Effector memory CD4-positive, alpha-beta T cell (primary cell): Measurements from ENCODE around the gene LIMS2.
A peak's percentile ranks its signal among the peaks of the same experiment; 100 is the strongest.

Experiments
- DNase-seq, 3 donors: peaks; one replicate each; pipeline ENCODE4 v3.0.0-alpha.2; 2020
- H3K27ac ChIP-seq: 2 replicates; pipeline ENCODE4 v1.7.0; 2013; ENCODE audit warnings: mild to moderate bottlenecking, low read length, moderate library complexity; ENCODE audit not compliant: insufficient read depth, poor library complexity, severe bottlenecking
- H3K27me3 ChIP-seq: replicated peaks from 2 replicates; pipeline ENCODE4 v1.7.0; 2013; ENCODE audit warnings: mild to moderate bottlenecking, low read length; ENCODE audit not compliant: insufficient read depth, control insufficient read depth, poor library complexity, severe bottlenecking
- H3K36me3 ChIP-seq: 2 replicates; pipeline ENCODE4 v1.7.0; 2013; ENCODE audit warnings: mild to moderate bottlenecking, low read length, moderate library complexity; ENCODE audit not compliant: control insufficient read depth, insufficient read depth
- H3K4me1 ChIP-seq: 2 replicates; pipeline ENCODE4 v1.7.0; 2013; ENCODE audit warnings: low read length, mild to moderate bottlenecking; ENCODE audit not compliant: control insufficient read depth, insufficient read depth, poor library complexity, severe bottlenecking
- H3K4me3 ChIP-seq: 2 replicates; pipeline ENCODE4 v1.7.0; 2013; ENCODE audit warnings: low read length, low read depth, mild to moderate bottlenecking; ENCODE audit not compliant: insufficient read depth, poor library complexity, severe bottlenecking
- H3K9me3 ChIP-seq: 2 replicates; pipeline ENCODE4 v1.7.0; 2013; ENCODE audit warnings: mild to moderate bottlenecking, low read length, moderate library complexity; ENCODE audit not compliant: control insufficient read depth
- total RNA-seq, 3 donors: gene quantifications; one replicate each; lab custom pipeline; 2026; lab: John Stamatoyannopoulos, UW

The LIMS2 gene
- total RNA-seq, result 0.70 to 2.4 (median 1.7) reads per million in 3 donors

- Histone ChIP-seq H3K27me3 (peaks cover 19% of the 10 kb centered on the region), H3K4me3 (peak within 1 kb of the TSS; percentile 39), H3K36me3 (no peaks in the 10 kb centered on the region), H3K4me1 (peaks cover 6% of the 10 kb centered on the region), H3K27ac (no peak within 1 kb of the TSS), H3K9me3 (no peaks in the 10 kb centered on the region)
- no peak for DNase-seq
These were observed at the start of gene LIMS2 for GRCh38 chr2:127675331-127676261. TSS of gene LIMS2 (minus strand) at chr2:127675530. CDS start at chr2:127675024, 506 bp downstream.

GRCh38 chr2:127722807-127723206 is 47.5 kb upstream of the LIMS2 start:
- no peak for DNase-seq
- Histone ChIP-seq H3K27me3 (no peaks in the 10 kb centered on the region), H3K27ac (no peak overlapping the region), H3K4me3 (no peak overlapping the region), H3K4me1 (no peaks in the 10 kb centered on the region), H3K36me3 (peaks cover 50% of the 10 kb centered on the region), H3K9me3 (no peaks in the 10 kb centered on the region)

- no peak overlapping the region for H3K27ac ChIP-seq
- H3K36me3 ChIP-seq, result peaks cover 51% of the 10 kb centered on the region
- H3K4me1 ChIP-seq, result no peaks in the 10 kb centered on the region
- no peak overlapping the region for H3K4me3 ChIP-seq
- H3K9me3 ChIP-seq, result no peaks in the 10 kb centered on the region
- no peaks in the 10 kb centered on the region for H3K27me3 ChIP-seq
- DNase-seq, result no peak
These were observed 46.6 kb upstream of the LIMS2 start for GRCh38 chr2:127721978-127722355.

GRCh38 chr2:127721311-127721977 is 46.1 kb upstream of the LIMS2 start:
- Histone ChIP-seq H3K36me3 (peaks cover 57% of the 10 kb centered on the region), H3K4me3 (no peak overlapping the region), H3K27ac (no peak overlapping the region), H3K9me3 (no peaks in the 10 kb centered on the region), H3K27me3 (no peaks in the 10 kb centered on the region), H3K4me1 (no peaks in the 10 kb centered on the region)
- DNase-seq, result no peak

- no peak for DNase-seq
- Histone ChIP-seq H3K9me3 (no peaks in the 10 kb centered on the region), H3K27ac (no peak overlapping the region), H3K4me3 (no peak overlapping the region), H3K36me3 (peaks cover 62% of the 10 kb centered on the region), H3K4me1 (no peaks in the 10 kb centered on the region), H3K27me3 (no peaks in the 10 kb centered on the region)
These were observed 44.2 kb upstream of the LIMS2 start for GRCh38 chr2:127719301-127720218.

- no peak overlapping the region for H3K4me3 ChIP-seq
- no peaks in the 10 kb centered on the region for H3K27me3 ChIP-seq
- H3K9me3 ChIP-seq, result no peaks in the 10 kb centered on the region
- peaks cover 59% of the 10 kb centered on the region for H3K36me3 ChIP-seq
- no peak for DNase-seq
- H3K4me1 ChIP-seq, result no peaks in the 10 kb centered on the region
- H3K27ac ChIP-seq, result no peak overlapping the region
These were observed 42.9 kb upstream of the LIMS2 start for GRCh38 chr2:127718271-127718670.

- no peak for DNase-seq
- Histone ChIP-seq H3K36me3 (peaks cover 42% of the 10 kb centered on the region), H3K4me3 (no peak overlapping the region), H3K9me3 (no peaks in the 10 kb centered on the region), H3K4me1 (no peaks in the 10 kb centered on the region), H3K27me3 (no peaks in the 10 kb centered on the region), H3K27ac (no peak overlapping the region)
These were observed 40.6 kb upstream of the LIMS2 start for GRCh38 chr2:127715778-127716449.

- H3K27ac ChIP-seq, result no peak overlapping the region
- H3K36me3 ChIP-seq, result peaks cover 32% of the 10 kb centered on the region
- no peaks in the 10 kb centered on the region for H3K27me3 ChIP-seq
- no peak overlapping the region for H3K4me3 ChIP-seq
- H3K4me1 ChIP-seq, result no peaks in the 10 kb centered on the region
- no peak for DNase-seq
- H3K9me3 ChIP-seq, result no peaks in the 10 kb centered on the region
These were observed 38.2 kb upstream of the LIMS2 start for GRCh38 chr2:127713562-127713961.

- Histone ChIP-seq H3K36me3 (peaks cover 31% of the 10 kb centered on the region), H3K27ac (no peak overlapping the region), H3K27me3 (no peaks in the 10 kb centered on the region), H3K4me1 (no peaks in the 10 kb centered on the region), H3K4me3 (no peak overlapping the region), H3K9me3 (no peaks in the 10 kb centered on the region)
- DNase-seq, result no peak
These were observed 37.7 kb upstream of the LIMS2 start for GRCh38 chr2:127712999-127713398.
